ENCODE results near the gene PARD6G. TPM values are rescaled to one million over a fixed set of nuclear protein-coding genes. Genes with fewer than 3 reads are reported as not detected.

The PARD6G gene
- total RNA-seq, 4 donors from 2014 or later = 0.65 to 4.1 (median 1.5) TPM

DNA sequence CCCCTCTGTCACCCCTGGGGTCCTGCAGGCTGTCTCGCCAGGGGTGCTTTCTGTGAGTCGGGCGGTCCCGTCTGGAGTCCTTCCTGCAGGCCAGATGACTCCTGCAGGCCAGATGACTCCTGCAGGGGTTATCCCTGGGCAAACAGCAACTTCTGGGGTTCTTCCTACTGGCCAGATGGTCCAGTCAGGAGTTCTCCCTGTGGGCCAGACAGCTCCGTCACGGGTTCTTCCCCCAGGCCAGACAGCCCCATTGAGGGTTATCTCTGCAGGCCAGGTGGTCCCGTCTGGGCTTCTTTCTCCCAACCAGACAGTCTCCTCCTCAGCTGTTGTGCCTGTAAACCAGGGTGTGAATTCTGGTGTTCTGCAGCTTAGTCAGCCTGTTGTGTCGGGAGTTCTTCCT is 110.6 kb downstream of the PARD6G start:
- TF ChIP-seq, protein P1, sequence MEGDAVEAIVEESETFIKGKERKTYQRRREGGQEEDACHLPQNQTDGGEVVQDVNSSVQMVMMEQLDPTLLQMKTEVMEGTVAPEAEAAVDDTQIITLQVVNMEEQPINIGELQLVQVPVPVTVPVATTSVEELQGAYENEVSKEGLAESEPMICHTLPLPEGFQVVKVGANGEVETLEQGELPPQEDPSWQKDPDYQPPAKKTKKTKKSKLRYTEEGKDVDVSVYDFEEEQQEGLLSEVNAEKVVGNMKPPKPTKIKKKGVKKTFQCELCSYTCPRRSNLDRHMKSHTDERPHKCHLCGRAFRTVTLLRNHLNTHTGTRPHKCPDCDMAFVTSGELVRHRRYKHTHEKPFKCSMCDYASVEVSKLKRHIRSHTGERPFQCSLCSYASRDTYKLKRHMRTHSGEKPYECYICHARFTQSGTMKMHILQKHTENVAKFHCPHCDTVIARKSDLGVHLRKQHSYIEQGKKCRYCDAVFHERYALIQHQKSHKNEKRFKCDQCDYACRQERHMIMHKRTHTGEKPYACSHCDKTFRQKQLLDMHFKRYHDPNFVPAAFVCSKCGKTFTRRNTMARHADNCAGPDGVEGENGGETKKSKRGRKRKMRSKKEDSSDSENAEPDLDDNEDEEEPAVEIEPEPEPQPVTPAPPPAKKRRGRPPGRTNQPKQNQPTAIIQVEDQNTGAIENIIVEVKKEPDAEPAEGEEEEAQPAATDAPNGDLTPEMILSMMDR (IDR thresholded peaks at IDR 0.05; ENCODE audit: low read depth) = no peak

DNA sequence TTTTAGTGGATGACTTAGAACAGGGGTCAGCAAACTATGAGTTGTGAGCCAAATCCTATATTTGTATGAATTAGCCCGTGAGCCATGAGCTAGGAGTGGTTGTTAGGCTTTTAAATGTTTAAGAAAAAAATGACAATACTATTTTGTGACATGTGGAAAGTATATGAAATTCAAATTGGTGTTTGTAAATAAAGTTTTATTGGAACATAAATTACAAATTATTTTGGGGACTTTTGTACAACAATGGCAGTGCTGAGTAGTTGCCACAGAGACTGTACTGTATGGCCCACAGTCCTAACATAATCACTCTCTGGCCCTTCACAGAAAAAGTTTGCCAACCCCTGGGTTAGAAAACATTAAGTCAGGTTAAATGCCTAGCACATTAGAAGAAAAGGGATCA is 112.2 kb downstream of the PARD6G start:
- TF ChIP-seq, protein P1 (IDR thresholded peaks at IDR 0.05; ENCODE audit: low read depth) = no peak

DNA sequence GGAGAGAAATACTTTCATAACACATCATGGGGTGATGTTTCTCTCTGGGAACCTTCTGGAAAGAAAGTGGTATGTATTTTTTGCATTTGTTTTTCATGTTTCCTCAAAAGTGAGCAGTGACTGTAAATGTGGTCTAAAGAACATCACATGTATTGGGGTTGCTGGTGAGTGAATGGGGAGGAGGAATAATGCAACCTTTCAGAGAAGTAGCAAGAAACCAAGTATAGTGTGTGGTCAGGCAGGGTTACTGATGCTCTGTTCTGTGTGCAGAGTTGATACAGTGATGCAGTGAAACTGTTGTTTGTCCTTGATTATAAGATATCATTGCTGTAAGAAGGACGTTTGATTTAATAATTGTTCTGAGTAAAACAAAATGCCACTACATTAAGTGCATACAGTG is 114.2 kb downstream of the PARD6G start:
- TF ChIP-seq, protein P1 (IDR thresholded peaks at IDR 0.05; ENCODE audit: low read depth) = no peak

DNA sequence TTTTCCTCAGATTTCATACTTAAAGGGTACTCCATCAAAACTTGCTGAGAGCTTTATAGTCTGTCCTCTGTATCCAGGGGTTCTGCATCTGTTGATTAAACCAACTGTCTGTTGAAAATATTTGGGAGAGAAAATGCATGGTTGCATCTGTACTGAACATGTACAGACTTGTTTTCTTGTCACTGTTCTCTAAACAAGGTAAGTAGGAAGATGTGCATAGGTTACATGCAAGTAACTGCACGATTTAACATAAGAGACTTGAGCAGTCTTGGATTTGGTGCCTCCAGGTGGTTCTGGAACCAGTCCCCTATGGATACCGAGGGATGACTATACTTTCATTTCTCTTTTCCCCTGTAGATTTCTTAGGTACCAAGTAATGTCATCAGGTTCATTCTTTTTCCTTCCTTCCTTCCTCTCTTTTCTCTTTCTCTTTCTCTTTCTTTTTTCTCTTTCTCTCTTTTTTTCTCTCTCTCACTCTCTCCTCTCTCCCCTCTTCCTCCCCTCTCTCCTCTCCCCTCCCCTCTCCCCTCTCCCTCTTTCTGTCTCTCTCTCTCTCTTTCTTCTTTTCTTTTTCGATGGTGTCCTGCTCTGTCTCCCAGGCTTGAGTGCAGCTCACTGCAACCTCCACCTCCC is 115.0 kb downstream of the PARD6G start:
- TF ChIP-seq, protein P1 (IDR thresholded peaks at IDR 0.05; ENCODE audit: low read depth) = no peak

DNA sequence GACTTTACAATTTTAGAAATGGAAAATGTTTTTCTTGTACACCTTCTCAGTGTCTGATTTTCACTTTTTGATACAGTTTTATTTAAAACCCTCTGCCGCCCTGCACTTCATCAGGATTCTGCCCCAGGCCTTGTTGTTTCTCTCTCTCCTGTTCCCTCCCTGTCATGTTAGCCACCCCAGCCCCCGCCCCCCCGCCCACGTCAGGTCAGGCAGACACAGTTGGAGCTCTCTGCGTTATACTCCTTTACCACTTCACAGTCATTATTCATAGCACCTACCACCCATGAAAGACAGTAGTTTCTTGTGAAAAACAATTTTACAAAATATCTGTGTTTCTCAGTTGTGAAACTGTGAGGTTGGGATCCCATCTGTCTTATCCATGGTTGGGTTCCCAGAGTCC is 116.8 kb downstream of the PARD6G start:
- TF ChIP-seq, protein P1 (IDR thresholded peaks at IDR 0.05; ENCODE audit: low read depth) = no peak

DNA sequence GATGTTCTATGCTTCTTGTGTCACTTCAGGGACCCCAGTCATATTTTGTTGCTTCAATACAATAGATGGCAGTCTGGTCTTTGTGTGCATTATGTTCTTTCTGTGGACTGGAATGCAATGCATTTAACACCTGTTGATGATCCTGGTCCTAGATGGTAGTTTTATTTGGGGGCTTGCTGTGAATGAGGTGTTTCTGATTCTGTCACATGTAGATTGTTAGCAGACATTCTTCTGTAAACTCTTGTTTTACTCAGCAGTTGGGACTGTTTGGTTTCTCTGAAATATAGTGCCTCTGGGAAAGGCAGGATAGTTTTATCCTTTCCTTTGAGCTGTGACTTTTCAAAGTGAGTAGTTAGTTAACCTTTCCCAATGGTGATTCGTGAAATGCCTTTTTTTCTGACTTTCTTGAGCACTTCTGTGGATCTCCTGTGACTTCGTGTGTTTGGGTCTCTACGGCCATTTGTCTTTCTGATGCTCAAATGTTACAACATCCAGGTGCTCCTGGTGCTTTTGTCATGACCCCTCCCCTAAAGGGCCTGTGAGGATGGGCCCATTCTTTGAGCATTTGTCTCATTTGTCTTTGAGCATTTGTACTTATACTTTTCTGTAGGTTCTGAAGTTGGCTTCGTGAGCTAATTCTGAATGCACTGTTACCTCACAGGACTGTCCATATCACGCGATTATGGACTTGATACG is 117.5 kb downstream of the PARD6G start:
- TF ChIP-seq, protein P1 (IDR thresholded peaks at IDR 0.05; ENCODE audit: low read depth) = no peak

DNA sequence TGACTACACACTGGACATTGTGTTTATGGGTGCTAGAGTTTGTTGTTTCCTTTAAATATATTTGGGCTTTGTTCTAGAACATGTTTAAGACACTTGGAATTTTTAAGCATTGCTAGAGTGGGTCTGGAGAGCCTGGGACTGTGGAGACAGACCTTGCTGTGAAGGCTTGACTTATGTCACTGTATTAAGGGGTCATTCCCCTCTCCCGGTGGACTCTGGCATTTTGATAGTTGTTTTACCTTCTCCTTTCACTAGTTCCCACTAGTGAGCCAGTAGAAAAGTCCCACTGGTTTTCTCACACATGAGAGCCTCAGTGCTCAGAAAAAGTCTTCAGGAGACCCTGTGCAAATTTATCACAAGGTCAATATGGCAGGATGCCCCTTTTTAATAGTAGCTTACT is 119.7 kb downstream of the PARD6G start:
- TF ChIP-seq, protein P1 (IDR thresholded peaks at IDR 0.05; ENCODE audit: low read depth) = no peak
